B cell (primary cell): ENCODE measurements around the gene AFF3.

Experiments
- EZH2 ChIP-seq: IDR thresholded peaks from 2 replicates; pipeline ENCODE4 v1.6.1; 2012; ENCODE audit warnings: borderline replicate concordance, low read depth, mild to moderate bottlenecking, moderate library complexity, low read length; ENCODE audit not compliant: insufficient read depth, poor library complexity, severe bottlenecking
- TF ChIP-seq, protein P1 (sequence below): fragments of 200-600 bp; IDR thresholded peaks from one replicate; pipeline ENCODE4 v1.8.0; 2022; ENCODE audit warnings: antibody characterized with exemption, mild to moderate bottlenecking

GRCh38 chr2:100119235-100119634, 23.2 kb downstream of the AFF3 start:
- TF ChIP-seq, protein P1, sequence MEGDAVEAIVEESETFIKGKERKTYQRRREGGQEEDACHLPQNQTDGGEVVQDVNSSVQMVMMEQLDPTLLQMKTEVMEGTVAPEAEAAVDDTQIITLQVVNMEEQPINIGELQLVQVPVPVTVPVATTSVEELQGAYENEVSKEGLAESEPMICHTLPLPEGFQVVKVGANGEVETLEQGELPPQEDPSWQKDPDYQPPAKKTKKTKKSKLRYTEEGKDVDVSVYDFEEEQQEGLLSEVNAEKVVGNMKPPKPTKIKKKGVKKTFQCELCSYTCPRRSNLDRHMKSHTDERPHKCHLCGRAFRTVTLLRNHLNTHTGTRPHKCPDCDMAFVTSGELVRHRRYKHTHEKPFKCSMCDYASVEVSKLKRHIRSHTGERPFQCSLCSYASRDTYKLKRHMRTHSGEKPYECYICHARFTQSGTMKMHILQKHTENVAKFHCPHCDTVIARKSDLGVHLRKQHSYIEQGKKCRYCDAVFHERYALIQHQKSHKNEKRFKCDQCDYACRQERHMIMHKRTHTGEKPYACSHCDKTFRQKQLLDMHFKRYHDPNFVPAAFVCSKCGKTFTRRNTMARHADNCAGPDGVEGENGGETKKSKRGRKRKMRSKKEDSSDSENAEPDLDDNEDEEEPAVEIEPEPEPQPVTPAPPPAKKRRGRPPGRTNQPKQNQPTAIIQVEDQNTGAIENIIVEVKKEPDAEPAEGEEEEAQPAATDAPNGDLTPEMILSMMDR: no peak
- TF ChIP-seq EZH2: no peak
